Fibroblast of mammary gland (primary cell): ENCODE data around the gene RNASE7.

Experiments used
- DNase-seq: peaks from one replicate; pipeline ENCODE4 v3.0.0-alpha.2; 2010; ENCODE audit warnings: low read depth
- H3K4me3 ChIP-seq: 2 replicates; pipeline ENCODE4 v1.5.1; 2011; ENCODE audit warnings: low read depth, mild to moderate bottlenecking, low read length, moderate library complexity; ENCODE audit not compliant: control insufficient read depth
- TF ChIP-seq, protein P1 (sequence below): conservative IDR thresholded peaks from 2 replicates; pipeline ENCODE4 v1.5.1; 2011; ENCODE audit warnings: low read depth, low read length, inconsistent platforms; ENCODE audit not compliant: control insufficient read depth, insufficient read depth

The RNASE7 gene

DNA sequence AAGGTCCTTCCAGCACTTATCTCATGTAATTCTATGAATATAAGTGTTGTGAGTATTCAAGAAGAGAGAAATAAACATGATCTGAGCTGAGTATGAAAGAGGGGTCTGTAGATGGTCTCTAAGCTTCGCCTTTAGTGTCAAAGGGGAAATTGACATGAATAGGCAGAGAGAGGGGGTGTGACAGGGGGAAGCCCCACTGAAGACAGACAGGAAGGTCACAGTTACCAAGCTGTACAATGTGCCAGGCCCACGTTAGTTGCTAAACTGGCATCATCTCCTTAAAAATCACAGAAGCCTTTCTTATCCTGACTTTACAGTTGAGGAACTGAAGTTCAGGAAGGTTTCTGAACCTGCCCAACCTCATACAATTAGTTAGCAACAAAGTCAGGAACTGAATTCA lies 35.5 kb downstream of the RNASE7 start:
- TF ChIP-seq, protein P1, sequence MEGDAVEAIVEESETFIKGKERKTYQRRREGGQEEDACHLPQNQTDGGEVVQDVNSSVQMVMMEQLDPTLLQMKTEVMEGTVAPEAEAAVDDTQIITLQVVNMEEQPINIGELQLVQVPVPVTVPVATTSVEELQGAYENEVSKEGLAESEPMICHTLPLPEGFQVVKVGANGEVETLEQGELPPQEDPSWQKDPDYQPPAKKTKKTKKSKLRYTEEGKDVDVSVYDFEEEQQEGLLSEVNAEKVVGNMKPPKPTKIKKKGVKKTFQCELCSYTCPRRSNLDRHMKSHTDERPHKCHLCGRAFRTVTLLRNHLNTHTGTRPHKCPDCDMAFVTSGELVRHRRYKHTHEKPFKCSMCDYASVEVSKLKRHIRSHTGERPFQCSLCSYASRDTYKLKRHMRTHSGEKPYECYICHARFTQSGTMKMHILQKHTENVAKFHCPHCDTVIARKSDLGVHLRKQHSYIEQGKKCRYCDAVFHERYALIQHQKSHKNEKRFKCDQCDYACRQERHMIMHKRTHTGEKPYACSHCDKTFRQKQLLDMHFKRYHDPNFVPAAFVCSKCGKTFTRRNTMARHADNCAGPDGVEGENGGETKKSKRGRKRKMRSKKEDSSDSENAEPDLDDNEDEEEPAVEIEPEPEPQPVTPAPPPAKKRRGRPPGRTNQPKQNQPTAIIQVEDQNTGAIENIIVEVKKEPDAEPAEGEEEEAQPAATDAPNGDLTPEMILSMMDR: no peak
- H3K4me3 ChIP-seq: no peak overlapping the region
- DNase-seq: no peak

DNA sequence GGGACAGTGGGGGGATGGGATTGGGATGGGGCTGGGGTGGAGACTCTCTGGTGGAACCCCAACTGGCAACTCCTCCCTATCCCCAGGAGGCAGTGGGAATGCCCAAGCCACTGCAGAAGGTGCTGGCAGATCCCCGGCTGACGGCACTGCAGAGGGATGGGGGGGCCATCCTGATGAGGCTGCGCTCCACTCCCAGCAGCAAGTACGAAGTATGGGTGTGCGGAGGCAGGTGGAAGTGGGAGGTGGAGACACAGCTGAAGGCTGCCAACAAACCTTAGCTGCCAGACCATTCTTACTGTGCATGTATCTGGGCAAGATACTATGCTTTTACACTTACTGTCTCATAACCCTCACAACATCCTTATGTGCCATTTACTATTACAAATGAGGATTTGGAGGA lies 36.1 kb downstream of the RNASE7 start:
- TF ChIP-seq, protein P1: no peak

DNA sequence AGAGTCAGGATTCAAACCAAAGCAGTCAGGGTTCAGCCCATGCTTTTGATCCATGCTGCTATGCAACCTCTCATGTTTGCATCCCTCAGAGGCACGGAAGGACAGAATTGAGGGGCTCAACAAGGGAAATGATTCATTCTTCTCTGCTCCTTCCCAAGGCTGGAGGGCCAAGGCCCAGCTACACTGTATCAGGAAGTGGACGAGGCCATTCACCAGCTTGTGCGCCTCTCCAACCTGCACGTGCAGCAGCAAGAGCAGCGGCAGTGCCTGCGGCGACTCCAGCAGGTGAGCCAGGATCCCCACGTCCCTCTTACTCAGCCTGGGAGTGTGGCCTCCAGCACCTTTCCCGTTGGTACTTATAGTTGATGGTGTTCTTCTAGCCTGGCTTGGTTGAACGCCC lies 36.6 kb downstream of the RNASE7 start:
- DNase-seq: no peak
- TF ChIP-seq, protein P1: no peak
- no peak overlapping the region for H3K4me3 ChIP-seq

More for the DNA sequence above, 36.1 kb downstream of the RNASE7 start:
- DNase-seq: no peak
- no peak overlapping the region for H3K4me3 ChIP-seq

DNA sequence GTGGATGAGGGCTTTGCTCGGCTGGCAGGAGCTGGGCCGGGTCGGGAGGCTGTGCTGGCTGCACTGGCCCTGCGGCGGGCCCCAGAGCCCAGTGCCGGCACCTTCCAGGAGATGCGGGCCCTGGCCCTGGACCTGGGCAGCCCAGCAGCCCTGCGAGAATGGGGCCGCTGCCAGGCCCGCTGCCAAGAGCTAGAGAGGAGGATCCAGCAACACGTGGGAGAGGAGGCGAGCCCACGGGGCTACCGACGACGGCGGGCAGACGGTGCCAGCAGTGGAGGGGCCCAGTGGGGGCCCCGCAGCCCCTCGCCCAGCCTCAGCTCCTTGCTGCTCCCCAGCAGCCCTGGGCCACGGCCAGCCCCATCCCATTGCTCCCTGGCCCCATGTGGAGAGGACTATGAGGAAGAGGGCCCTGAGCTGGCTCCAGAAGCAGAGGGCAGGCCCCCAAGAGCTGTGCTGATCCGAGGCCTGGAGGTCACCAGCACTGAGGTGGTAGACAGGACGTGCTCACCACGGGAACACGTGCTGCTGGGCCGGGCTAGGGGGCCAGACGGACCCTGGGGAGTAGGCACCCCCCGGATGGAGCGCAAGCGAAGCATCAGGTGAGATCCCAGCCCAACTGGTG lies 39.5 kb downstream of the RNASE7 start:
- TF ChIP-seq, protein P1: no peak
- DNase-seq: no peak
- H3K4me3 ChIP-seq: no peak overlapping the region

GRCh38 chr14:21083565-21084325 lies 41.6 kb downstream of the RNASE7 start:
- TF ChIP-seq, protein P1: no peak
- H3K4me3 ChIP-seq: no peak overlapping the region
- DNase-seq: no peak

DNA sequence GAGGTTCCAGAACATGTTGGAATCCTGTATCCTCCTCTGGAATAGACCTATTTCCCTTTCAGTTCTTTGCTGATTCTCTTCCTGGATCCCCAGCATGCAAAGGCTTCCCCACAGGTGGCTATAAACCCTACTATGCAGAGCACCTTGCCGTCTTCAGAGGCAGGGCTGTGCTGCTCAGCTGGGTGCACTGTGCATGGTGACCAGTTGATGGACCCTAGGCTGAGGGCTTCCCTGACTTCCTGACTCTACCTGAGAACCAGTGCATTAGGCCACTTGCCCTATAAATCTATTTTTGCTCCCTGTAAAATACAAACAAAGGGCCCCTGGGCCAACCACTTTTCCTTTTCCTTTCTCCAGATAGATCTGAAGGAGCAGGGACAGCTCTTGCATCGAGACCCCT lies 42.2 kb downstream of the RNASE7 start:
- TF ChIP-seq, protein P1: no peak
- no peak overlapping the region for H3K4me3 ChIP-seq
- no peak for DNase-seq
